Hematopoietic multipotent progenitor cell treated with erythropoietin and hydrocortisone succinate and interleukin-3 and kit ligand, for 17 days (in vitro differentiated cells): ENCODE results near the gene PTPRM.

Experiments
- DNase-seq: peaks from one replicate; pipeline ENCODE4 v3.0.0-alpha.2; 2015; ENCODE audit warnings: low spot score

PTPRM gene

DNA sequence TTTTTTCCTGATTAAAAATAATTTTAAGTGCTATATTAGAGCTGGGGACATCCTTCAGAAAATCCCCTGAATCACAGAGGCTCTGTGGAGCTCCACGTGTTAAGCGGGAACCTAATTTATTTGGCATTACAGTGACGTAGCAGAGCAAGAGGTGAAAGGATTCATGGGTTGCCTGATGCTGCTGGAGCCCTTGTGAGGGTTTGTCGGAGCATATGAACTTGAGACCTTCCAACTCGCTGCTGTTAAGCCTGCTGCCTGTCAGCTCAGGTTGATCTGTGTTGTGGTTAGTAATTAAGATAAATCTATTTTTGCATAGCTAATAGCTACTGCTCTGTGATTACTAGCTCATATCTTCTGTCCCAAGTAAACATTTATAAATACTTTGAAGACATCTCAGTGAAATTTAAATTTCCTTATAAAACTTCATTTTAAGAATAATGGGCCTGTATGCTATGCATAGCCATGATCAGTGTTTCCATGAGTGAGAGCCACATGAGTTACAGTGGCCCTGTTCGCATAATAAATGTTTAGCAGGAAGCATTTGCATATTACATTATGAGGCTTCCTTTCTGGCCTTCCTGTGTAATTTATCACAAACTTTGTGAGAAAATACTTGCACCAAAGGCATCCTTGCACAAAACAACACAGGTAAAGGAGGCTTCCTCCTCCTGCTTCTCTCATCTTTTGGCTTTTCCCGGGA, 438.9 kb downstream of the PTPRM start:
- DNase-seq, result no peak

- DNase-seq, result no peak
Observed at GRCh38 chr18:8006979-8007378, 439.9 kb downstream of the PTPRM start.

- DNase-seq, result no peak
Observed at GRCh38 chr18:8008033-8008432, 440.9 kb downstream of the PTPRM start.

GRCh38 chr18:8011361-8011760, 444.2 kb downstream of the PTPRM start:
- no peak for DNase-seq

DNA sequence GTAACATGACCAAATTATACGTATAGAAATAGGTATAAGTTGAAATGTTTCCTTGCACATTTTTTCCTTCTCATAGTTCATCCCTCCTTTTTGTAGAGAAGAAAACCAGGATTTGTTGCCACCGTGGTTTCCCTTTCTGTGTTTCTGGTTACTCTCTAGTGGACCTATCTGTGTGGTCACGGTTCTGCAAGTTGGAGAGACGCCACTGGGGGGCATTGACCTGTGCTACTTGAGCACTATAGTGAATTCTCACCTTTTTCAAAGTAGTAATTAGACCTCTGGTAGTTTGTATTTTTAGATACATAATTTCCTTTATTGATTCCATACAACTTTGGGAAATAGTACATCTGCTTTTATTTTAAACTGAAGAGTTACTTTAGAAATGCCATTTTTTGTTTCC, 444.8 kb downstream of the PTPRM start:
- no peak for DNase-seq

DNA sequence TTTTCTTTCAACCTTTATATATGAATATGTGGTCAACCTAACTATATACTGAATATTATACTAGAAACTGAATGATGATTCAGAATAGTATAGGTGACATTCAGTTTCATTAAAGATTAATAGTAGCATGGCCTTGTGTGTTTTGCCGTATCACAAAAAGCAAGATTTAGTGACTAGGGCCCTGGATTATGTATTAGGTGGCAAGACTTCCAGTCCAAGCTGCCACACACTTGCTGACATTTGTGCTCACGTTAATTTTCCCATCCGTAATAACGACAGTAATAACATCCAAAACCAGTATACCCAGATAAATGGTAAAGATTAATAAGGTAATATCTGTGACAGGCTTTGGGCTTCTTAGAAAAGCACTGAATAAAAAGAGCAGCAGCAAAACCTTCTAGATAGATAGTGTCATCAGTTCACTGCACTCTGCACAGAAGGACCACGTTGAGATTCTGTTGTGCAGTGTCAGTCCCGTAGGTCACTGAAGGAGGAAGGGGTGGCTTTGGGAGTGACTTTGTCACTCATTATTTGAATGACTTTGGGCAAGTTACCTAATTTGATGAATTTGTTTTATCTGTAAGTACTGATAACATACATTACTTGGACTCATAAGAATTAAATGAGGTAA, 451.7 kb downstream of the PTPRM start:
- no peak for DNase-seq

- DNase-seq, result no peak
Observed at GRCh38 chr18:8019600-8019999, 452.5 kb downstream of the PTPRM start.

DNA sequence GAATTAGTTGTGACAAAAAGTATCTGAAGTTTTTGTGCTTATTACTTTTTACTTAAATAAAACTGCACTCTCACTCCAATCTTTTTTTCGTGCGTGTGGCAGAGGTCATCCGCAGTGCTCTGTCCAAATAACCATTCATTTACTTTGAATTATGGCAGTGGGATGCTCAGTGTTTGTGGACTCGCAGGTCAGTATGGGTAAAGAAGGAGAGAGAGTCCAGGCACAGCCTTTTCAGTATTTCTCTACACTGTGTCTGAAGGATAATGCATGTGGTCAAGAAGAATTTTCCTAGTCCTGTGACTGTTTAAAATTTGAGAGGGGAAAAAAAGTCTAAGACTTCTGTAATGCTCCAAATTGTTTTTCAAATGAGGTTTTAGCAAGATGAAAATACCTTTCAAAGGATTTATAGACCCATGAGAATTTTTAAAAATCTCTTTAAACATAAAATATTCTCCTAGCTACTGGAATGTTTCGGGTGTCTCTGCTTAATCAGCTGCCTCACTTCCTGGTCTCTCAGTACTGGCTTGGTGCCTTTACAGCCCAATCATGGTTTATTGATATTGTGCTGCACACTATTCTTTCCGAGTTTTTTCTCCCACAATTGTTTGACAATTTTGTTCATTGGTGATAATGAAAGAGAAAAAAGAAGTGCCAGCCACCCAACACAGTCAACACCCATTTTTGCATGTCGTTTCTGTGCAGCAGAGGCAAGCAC, 453.2 kb downstream of the PTPRM start:
- DNase-seq, result no peak

GRCh38 chr18:8029061-8029460, 461.9 kb downstream of the PTPRM start:
- DNase-seq, result no peak

GRCh38 chr18:8029731-8030130, 462.6 kb downstream of the PTPRM start:
- no peak for DNase-seq

GRCh38 chr18:8030201-8030600, 463.1 kb downstream of the PTPRM start:
- no peak for DNase-seq

GRCh38 chr18:8031496-8031895, 464.4 kb downstream of the PTPRM start:
- DNase-seq, result no peak

GRCh38 chr18:8034674-8035073, 467.6 kb downstream of the PTPRM start:
- no peak for DNase-seq

GRCh38 chr18:8036551-8036950, 469.4 kb downstream of the PTPRM start:
- no peak for DNase-seq

- DNase-seq, result no peak
Observed at GRCh38 chr18:8037296-8037695, 470.2 kb downstream of the PTPRM start.

GRCh38 chr18:8040021-8040420, 472.9 kb downstream of the PTPRM start:
- DNase-seq, result no peak

- no peak for DNase-seq
Observed at GRCh38 chr18:8041526-8042111, 474.5 kb downstream of the PTPRM start.

DNA sequence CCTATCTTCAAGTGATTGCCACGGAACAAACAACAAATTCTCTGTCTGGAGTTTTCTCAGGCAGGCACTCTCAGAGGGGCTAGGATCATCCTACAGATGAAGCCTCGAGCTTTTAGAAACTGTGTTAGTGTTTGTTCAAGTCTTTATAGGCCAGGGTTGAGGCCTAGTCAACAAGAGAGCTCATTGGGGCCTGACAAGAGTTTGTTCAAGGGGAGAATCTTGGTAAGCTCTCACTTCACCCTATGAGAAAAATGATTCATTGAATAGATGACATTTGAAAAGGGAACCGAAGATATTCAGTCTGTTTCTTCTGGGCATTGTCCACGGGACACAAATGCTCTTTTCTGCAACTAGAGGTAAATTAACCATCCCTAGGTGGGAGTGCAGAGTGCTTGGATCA, 476.9 kb downstream of the PTPRM start:
- DNase-seq, result no peak

- no peak for DNase-seq
Observed at GRCh38 chr18:8045160-8045883, 478.2 kb downstream of the PTPRM start.

DNA sequence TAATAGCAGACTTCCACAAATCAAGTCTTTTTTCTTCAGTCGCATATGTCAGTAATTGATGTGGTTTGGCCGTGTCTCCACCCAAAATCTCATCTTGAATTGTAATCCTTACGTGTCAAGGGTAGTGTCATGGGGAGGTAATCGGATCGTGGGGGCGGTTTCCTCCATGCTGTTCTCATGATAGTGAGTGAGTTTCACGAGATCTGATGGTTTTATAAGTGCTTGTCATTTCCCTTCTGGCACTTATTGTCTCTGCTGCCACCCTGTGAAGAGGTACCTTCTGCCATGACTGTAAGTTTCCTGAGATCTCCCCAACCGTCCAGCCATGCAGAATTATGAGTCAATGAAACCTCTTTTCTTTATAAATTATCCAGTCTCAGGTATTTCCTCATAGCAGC, 478.8 kb downstream of the PTPRM start:
- no peak for DNase-seq

GRCh38 chr18:8046441-8046840, 479.3 kb downstream of the PTPRM start:
- no peak for DNase-seq

GRCh38 chr18:8049147-8049546, 482.0 kb downstream of the PTPRM start:
- DNase-seq, result no peak
